CD4-positive, alpha-beta T cell treated with Interleukin-15 for 1 hour (primary cell): ENCODE results near the gene OSBPL9.
"Not testable (repeated sequence)": the region's sequence is repeated elsewhere in the genome, so short reads cannot be mapped to it uniquely, and the experiment has no call there.

ENCODE experiments used
- DNase-seq: peaks from one replicate; pipeline ENCODE4 v3.0.0-alpha.2; 2020

OSBPL9 gene

GRCh38 chr1:51616903-51617708 is at the start of gene OSBPL9:
Gene OSBPL9, plus strand, starts transcription at chr1:51617092. Its CDS starts 19 bp downstream, at chr1:51617111.
- peak; percentile 90 for DNase-seq

DNA sequence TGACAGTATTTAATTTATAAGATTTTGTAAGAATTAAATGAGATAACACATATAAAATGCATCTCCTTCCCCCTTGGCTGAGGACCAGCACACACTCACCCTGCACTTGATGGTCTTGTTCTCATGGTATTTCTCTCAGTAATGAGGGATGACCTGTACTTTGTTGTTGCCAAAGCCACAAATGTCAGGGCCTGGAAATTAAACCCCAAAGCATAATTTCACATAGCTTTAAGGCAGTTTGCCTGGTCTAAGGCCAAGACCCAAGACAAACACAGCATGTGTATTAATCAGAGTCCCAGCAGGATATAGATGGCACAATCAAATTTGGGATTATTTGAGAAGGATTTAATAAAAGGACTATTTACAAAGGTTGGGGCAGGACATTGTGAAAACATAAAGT is 49.2 kb upstream of the OSBPL9 start:
- DNase-seq: no peak

- DNase-seq: no peak
Observed at GRCh38 chr1:51568231-51568935, 48.5 kb upstream of the OSBPL9 start.

GRCh38 chr1:51569284-51570062 is 47.4 kb upstream of the OSBPL9 start:
- no peak for DNase-seq

GRCh38 chr1:51570063-51570710 is 46.7 kb upstream of the OSBPL9 start:
- DNase-seq: no peak

DNA sequence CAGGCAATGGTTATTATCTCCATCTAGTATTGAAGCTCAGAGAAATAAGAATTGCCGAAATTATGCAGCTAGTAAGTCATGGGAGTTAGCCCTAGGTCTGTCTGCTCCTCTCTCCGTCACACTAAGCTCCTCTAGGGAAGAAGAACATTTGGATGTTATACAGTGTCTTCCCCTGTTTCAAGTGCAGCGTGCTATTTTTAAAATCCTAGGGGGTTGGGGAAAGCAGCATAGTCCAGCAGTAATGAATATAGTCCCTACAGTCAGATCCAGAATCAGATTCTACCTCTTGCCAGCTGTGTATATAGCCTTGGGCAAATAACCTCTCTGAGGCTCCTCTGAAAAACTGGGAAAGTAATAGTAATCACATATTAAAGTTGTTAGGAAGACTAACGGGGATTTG is 44.5 kb upstream of the OSBPL9 start:
- DNase-seq: no peak

- no peak for DNase-seq
Observed at GRCh38 chr1:51574796-51575195, 42.1 kb upstream of the OSBPL9 start.

- no peak for DNase-seq
Observed at GRCh38 chr1:51575406-51576084, 41.3 kb upstream of the OSBPL9 start.

DNA sequence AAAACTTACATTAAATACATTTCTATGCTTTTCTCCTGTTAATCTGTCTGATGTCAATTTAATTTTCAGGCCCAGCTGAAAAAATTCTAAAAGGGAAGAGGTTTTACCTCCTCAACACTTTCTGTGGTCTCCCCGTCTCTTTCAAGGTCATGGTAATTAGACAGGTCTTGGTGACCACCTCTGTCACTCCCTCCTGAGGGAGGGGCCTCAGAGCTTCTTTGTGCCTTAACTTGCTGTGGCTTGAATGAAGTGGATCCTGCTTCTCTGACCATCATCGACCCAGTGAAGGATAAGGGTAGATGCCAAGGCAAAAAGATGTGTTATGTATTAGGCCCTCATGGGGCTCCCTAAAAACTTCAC is 40.8 kb upstream of the OSBPL9 start:
- no peak for DNase-seq

- no peak for DNase-seq
Observed at GRCh38 chr1:51576923-51577322, 40.0 kb upstream of the OSBPL9 start.

GRCh38 chr1:51578383-51579109 is 38.3 kb upstream of the OSBPL9 start:
- DNase-seq: no peak

DNA sequence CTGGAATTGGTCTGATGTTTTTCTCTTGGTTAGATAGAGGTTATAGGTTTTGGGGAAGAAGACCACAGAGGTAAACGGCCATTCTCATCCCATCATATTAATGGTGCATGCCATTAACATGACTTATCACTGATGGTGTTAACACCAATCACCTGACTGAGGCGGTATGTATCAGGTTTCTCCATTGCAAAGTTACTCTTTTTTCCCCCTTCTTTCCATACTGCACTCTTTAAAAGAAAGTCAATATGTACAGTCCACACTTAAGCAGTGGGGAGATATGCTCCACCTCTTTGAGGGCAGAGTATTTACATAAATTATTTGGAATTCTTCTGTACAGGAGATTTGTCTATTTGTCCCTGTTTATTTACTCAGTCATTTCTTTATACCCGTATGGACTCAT is 35.7 kb upstream of the OSBPL9 start:
- no peak for DNase-seq

GRCh38 chr1:51583532-51583931 is 33.4 kb upstream of the OSBPL9 start:
- DNase-seq: no peak

DNA sequence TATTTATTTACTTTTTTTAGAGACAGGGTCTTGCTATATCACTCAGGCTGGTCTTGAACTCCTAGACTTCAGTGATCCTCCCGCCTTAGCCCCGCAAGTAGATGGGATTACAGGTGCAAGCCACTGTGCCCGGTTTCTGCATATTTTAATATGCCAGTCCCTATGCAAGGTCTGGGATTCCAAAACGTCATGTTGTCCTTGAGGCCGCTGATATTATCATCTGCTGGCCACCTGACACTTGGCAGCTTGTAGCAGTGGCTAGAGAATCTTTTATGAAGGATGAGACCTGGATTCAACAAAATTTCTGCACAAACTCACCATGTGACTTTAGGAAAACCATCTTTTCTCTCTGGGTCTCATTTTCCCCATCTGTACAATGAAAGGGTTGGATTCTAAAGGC is 32.9 kb upstream of the OSBPL9 start:
- no peak for DNase-seq

DNA sequence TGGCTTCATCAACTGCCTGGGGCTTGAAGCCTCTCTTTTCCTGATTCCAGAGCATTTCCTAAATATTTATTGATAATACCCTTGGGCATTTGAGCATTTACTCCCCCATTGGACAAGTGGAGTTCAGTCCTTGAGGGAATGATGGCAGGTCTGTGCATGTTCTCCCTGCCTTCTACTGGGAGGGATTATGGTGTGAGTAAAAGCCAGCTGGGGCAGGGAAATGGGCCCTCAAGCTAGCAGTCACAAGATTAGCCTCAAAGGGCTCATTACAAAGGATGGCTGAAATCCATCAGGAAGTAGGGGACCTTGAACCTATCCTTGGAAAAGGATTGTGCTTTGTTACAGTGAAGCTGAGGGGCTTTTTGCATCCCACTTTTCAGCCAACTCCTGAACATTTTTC is 24.2 kb upstream of the OSBPL9 start:
- no peak for DNase-seq

DNA sequence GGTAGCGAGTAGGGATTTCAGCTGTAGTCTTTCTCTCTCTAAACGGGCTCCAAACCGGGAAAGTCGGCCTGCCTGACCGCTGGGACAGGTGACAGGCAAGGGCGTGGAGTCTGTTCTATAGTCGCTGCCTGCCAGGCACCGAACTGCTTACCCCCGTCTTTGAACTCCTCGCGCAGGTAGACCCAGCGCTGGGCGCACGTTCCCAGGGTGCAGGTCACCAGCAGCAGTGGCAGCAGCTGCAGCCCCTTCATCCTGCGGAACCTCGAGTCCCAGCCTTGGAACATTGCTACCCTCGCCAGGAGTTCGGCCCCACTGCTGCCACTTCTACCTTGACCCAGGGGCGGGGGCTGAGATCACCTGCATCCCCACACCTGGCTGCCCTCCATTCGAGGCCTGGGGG is 22.2 kb upstream of the OSBPL9 start:
- DNase-seq: no peak

DNA sequence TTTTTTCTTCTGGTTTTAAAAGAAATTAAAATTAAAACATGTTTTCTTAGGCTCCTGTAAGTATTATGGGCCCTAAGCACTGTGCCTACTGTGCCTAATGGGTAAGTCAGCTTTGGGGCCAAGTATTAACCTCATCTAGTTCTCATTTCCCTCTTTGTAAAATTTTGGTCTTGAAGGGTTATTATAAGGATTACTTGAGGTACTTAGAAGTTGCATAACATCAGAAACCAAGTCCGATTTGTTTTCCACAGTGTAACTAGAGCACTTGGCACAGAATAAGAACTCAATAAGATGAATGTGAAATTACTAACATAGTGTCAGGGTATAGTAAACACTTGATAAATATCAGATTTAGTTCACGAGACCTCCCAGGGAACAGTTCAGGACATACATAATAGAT is 16.4 kb upstream of the OSBPL9 start:
- no peak for DNase-seq

DNA sequence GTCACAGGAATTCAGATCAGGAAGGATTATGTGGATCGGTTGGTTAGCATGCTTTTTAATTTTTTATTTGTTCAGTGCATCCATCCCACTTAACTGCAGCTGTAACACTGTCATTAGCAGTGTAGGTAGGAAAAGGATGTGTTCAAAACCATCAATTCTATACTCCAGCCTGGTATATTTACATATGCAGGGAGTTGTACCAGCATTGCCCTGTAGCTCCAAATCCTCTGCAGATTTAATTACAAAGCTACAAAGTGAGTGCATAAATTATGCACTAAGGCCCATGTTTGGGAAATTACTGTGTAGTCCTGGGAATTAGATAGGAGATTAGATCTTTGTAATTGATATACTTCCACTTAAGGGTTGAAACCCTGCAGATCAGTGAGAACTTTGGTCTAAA is 15.9 kb upstream of the OSBPL9 start:
- DNase-seq: no peak

GRCh38 chr1:51605961-51606723 is 10.8 kb upstream of the OSBPL9 start:
- no peak for DNase-seq

GRCh38 chr1:51607681-51608095 is 9.2 kb upstream of the OSBPL9 start:
- DNase-seq: no peak

DNA sequence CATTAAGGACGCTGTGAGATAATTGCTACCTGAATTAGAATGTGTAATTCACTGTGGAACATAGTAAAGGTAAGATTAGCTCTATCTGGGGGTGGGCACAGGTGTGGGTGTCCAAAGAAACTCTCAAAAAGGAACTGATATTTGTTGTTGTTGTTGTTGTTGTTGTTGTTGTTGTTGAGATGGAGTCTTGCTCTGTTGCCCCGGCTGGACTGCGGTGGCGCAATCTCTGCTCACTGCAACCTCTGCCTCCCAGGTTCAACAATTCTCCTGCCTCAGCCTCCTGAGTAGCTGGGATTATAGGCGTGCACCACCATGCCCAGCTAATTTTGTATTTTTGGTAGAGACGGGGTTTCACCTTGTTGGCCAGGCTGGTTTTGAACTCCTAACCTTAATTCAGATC is 6.8 kb upstream of the OSBPL9 start:
- not testable (repeated sequence) for DNase-seq
